ENCODE results near the gene TSPYL1.
"Not testable (repeated sequence)": the region's sequence is repeated elsewhere in the genome, so short reads cannot be mapped to it uniquely, and the experiment has no call there.

Gene TSPYL1

DNA sequence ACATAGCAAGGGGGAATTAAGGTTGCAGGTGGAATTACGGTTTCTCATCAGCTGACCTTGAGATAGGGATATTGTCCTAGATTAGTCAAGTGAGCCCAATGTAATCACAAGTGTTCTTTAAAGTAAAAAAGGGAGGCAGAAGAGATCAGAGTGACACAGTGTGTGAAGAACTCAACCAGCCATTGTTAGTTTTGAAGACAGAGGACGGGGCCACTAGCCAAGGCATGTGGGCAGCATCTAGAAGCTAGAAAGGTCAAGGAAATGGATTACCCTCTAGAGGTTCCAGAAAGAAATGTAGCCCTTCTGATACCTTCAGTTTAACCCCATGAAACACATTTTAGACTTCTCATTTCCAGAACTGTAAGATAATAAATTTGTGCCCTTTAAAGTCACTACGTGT lies 18.5 kb upstream of the TSPYL1 start:
- DNase-seq (ENCODE audit: low read depth) = no peak

DNA sequence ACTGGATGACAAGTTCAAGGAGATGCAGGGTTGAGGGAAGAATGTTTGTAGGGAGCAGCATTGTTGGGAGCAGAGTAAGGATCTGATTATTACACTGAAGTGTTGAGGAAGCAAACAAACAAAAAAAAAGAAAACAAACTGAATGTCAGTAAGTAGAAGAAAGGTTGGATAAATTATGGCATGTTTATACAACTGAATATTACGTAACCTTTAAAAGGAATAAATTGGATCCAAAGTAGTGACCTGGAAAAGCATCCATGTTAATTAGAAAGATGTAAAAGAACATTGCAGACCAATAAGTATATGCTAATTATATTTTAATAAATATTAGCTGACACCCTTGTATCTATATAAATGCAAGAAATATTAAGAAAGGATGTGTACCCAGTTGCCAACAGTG lies 12.8 kb upstream of the TSPYL1 start:
- DNase-seq (ENCODE audit: low read depth) = no peak

DNA sequence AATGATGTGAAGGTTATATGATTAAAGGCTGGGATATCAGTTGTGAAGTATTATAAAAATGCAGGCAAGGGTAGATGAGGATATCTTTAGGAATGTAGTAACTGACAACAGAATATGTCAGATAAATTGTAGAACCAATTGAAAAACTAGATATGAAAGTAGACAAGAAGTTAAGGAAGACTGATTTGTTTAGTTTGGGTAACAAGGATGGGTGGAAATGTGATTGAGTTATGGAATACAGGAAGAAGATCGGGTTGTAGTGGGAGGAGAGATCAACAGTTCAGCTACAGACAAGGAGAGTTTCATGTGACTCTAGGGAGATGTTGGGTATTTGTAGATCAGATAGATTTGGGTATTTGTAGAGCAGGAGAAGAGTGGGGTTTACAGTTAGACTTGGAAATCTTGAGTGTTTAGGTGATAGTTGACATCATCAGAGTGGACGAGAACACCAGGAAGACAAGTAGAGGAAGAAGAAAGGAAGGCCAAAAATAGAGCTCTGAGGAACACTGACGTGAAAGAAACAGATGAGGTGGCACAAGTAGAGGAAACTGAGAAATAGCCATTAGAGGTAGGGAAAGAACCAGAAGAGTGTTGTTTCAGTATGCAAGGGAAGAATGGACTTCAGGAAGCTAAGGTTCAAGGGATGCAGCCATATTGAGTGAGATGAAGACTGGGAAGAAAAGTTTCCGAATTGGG lies 12.1 kb upstream of the TSPYL1 start:
- peak; percentile 41 for DNase-seq (ENCODE audit: low read depth)

DNA sequence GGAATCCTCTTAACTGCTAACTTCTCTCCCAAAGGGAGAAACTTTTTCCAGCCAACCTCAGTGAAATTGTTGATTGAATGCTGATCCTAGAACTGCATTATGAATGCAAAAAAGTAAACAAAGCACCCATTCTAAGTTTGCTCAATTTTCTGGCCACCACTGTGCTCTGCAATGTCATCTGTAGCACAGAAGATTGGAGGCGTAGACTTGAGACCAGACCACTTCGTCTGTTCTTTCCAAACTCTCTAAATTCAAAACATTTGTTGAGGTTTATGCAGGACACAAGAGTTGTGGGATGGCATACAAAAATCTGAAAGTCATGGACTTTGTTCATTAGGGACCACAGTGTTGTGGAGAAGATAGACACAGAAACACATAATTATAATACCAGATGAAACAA lies 11.1 kb upstream of the TSPYL1 start:
- no peak for DNase-seq (ENCODE audit: low read depth)

DNA sequence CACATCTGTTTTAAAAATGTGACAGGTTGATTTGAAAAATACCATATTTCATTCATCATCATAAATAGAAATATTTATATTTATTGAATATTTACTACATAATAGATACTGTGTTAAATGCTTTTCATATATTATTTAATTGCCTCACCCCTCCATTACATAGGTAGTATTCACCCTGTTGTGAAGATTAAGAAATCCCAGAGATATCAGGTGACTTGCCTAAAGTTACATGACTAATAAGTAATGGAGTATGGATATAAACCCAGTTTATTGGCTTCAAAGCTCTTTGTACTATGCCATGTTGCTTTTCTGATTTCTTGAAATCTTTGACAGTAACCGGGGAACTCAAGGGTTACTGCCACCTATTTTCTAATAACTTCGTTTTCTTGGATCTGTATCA lies 10.1 kb upstream of the TSPYL1 start:
- DNase-seq (ENCODE audit: low read depth) = no peak

DNA sequence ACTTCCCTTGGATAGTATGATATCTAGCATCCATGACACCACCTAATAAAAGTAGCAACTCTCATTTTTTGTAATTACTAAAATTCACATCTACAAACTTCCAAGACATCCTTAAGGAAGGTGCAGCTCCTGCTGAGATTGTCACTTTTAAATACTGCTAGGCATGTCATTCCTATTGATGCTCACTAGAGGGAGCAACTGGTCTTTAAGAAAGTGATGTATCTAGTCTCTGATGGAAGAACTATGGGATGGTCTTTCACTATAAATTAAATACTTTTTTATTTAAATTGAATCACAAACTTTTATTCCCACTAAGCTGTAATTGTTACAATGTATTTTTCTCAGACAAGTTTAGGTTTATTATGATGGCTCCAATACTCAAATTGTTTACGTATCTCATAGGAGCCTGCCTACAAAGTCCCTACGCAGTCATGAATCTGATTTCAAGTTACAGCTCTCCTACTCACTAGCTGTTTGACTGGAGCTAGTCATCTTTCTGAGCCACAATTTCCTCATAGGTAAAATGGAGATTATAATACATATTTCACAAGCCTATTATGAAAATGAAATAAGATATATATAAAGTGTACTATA lies 8.1 kb upstream of the TSPYL1 start:
- DNase-seq (ENCODE audit: low read depth) = peak; percentile 66

- DNase-seq (ENCODE audit: low read depth) = no peak
Observed at GRCh38 chr6:116286773-116287358, 7.1 kb upstream of the TSPYL1 start.

- not testable (repeated sequence) for DNase-seq (ENCODE audit: low read depth)
Observed at GRCh38 chr6:116284984-116285383, 5.3 kb upstream of the TSPYL1 start.

GRCh38 chr6:116283191-116283590 lies 3.5 kb upstream of the TSPYL1 start:
- DNase-seq (ENCODE audit: low read depth) = no peak

DNA sequence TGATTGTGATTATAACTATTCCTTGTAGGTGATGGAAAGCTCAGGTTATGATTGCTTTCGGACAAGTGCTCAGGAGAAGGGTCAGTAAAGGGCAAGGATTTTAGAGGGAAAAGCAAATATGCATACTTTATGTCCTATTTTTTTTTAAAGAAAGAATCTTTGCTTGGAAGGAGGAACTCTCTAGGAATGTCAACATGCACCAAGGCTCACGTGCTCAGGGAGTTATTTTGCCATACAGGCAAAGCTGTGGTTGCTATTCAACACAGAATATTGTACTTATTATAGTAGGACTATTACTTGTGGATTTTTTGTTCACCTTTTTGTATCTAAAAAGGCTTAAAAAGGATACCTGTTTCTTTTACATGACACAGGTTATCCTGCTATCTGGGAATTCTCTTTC lies 3.0 kb upstream of the TSPYL1 start:
- DNase-seq (ENCODE audit: low read depth) = no peak

DNA sequence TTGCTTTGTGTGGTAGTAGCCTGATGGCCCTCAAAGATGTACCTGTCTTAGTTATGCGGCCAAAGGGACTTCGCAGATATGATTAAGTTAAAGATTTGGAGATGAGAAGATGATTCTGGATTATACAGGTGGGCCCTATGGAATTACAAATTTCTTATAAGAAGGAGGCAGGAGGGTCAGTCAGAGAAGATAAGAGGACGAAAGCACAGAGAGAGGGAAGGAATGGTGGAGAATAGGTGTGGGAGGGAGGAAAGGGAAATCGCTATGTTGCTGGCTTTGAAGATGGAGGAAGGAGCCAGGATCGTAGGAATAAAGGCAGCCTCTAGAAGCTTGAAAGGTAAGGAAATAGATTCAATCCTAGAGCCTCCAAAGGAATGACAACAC lies 1.2 kb upstream of the TSPYL1 start:
- no peak for DNase-seq (ENCODE audit: low read depth)

DNA sequence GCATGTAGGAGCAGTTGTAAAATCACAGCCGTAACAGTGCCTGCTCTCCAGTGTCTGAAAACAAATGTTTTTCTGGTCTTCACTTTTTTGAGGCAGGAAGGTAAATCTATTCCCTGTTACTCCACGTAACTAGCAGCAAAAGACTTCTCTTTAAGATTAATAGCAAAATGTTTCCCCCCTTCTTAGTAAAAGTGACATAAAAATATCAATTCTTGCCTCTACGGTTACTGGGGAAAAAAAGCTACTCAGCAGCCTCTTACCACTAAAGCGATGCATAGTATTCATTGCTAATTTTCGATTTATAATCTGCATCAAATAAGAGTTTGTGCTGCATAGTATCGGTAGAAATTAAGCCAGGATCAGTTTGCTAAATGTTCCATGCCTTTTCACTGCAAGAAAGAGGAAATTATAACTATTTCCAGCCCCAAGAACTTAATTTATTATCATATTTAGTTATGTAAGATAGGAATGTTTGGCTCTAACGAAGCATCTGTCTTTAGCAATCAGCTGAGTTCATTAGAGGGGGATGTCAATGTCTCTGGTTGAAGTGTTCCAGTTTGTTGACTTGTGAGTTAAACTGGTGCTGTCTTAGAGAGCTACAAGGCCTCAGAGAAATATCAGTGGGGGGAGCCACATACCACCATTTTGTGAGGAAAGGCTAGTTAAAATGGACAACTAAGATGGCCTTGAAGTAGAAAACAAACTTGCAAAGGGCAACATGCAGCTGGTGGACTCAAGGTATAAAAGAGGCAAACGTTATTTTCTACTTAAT lies 617 bp upstream of the TSPYL1 start:
- DNase-seq (ENCODE audit: low read depth) = no peak

- DNase-seq (ENCODE audit: low read depth) = no peak
Observed at GRCh38 chr6:116278854-116279231, 887 bp downstream of the TSPYL1 start.

DNA sequence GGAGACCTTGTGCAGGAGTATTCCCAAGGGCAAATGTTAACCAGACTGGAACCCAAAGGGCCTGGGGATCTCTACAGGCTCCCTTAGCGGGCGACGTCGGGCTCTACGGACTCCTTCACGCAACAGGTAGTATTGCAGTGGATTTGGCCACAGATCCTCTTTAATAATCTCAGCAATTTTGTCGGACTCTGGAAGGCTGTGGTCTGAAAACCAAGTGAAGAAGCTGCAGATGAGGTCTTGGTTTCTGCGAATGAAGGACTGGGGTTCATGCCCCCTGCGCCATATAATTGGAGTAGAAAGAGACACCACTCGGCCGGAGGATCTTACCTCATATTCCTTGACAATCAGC lies 1.3 kb downstream of the TSPYL1 start:
- DNase-seq (ENCODE audit: low read depth) = no peak

- no peak for DNase-seq (ENCODE audit: low read depth)
Observed at GRCh38 chr6:116277124-116277523, 2.6 kb downstream of the TSPYL1 start.

DNA sequence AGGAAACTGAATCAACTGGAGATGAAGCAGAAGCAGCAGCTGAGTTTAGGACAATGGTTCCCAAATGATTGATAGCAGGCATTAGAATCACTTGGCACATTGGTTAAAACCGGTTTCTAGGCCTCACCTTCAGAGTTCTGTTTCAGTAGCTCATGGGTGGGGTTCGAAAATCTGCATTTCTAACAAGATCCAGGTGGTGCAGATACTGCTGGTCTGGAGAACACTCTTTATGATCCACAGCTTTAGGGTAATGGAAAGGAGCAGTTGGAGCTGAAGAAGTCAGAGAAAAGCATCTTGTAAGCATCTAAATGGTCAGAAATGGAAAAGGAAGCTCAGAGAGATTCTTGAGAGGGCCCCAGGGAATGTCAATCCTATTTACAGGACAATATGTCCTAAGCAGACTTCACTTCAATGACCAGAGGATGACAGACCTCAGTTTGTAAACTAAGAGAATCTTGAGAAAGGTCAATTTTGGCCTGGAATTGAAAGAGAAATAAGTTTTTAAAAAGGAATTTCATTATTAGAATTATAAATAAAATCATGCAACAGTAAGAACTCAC lies 8.5 kb downstream of the TSPYL1 start:
- DNase-seq (ENCODE audit: low read depth) = no peak

GRCh38 chr6:116268589-116269293 lies 11.0 kb downstream of the TSPYL1 start:
- peak; percentile 85 for DNase-seq (ENCODE audit: low read depth)

DNA sequence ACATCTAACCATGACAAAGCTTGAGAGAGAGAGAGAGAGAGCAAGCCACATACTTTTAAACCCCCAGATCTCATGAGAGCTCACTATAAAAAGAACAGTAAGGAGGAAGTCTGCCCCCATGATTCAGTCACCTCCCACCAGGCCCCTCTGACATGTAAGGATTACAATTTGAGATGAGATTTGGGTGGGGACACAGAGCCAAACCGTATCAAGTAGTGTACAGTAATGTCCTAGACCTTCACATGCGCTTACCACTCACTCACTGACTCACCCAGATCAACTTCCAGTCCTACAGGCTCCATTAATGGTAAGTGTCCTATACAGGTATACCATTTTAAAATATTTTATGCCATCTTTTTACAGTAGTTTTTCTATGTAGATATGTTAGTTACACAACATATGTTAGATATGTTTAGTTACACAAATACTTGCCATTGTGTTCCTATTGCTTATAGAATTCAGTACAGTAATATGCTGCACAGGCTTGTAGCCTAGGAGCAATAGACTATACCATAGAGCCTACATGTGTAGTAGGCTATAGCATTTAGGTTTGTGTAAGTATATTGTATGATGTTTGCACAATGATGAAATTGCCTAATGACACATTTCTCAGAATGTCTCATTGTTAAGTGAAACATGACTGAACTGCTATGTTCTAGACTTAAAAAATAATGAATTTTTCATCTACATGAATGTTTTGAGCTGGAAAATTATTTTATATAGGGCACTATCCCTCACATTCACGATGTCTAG lies 11.7 kb downstream of the TSPYL1 start:
- peak; percentile 33 for DNase-seq (ENCODE audit: low read depth)

GRCh38 chr6:116266803-116267202 lies 12.9 kb downstream of the TSPYL1 start:
- peak; percentile 57 for DNase-seq (ENCODE audit: low read depth)

- DNase-seq (ENCODE audit: low read depth) = peak; percentile 16
Observed at GRCh38 chr6:116265041-116265829, 14.5 kb downstream of the TSPYL1 start.

- no peak for DNase-seq (ENCODE audit: low read depth)
Observed at GRCh38 chr6:116263353-116263752, 16.4 kb downstream of the TSPYL1 start.

All from EH (cell line).